Mucosa of stomach (tissue), 1 donor: ENCODE results near the gene PDE5A.
"Not testable (repeated sequence)": the region's sequence is repeated elsewhere in the genome, so short reads cannot be mapped to it uniquely, and the experiment has no call there.

Experiments used
- H3K27me3 ChIP-seq: one replicate; pipeline ENCODE4 v1.7.0; 2013; ENCODE audit warnings: mild to moderate bottlenecking, low read length; ENCODE audit not compliant: control insufficient read depth, insufficient read depth
- H3K36me3 ChIP-seq: one replicate; pipeline ENCODE4 v1.7.0; 2013; ENCODE audit warnings: low read length; ENCODE audit not compliant: control insufficient read depth, insufficient read depth
- H3K4me1 ChIP-seq: one replicate; pipeline ENCODE4 v1.7.0; 2013; ENCODE audit warnings: mild to moderate bottlenecking, low read length; ENCODE audit not compliant: control insufficient read depth, insufficient read depth
- H3K4me3 ChIP-seq: one replicate; pipeline ENCODE4 v1.7.0; 2013; ENCODE audit warnings: low read length
- H3K9ac ChIP-seq: one replicate; pipeline ENCODE4 v1.7.0; 2013; ENCODE audit warnings: mild to moderate bottlenecking, low read length, moderate library complexity
- H3K9me3 ChIP-seq: one replicate; pipeline ENCODE4 v1.7.0; 2013; ENCODE audit warnings: mild to moderate bottlenecking, low read length, moderate library complexity; ENCODE audit not compliant: control insufficient read depth
- donor health status: Pancreatic carcinoma.

Gene PDE5A

DNA sequence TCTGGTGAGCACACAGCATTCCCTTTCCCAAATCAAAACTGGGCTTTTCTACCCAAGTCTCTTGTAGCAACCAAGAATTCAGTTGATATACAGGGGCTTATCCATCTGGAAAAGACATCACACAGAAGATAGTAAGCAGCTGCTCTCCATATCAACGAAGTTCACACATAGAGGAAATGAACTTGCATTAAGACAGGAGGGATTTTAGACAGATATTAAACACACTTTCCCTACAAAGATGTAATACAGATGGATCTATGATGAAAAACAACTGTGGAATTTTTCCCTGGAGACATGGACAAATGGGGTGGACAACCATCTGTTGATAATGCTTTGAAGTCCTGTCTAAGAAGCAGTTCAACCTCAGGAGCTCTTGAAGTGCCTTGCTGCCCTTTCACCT lies 9.8 kb upstream of the PDE5A start:
- no peak overlapping the region for H3K9ac ChIP-seq
- H3K27me3 ChIP-seq: no peaks in the 10 kb centered on the region
- H3K4me1 ChIP-seq: no peaks in the 10 kb centered on the region
- no peaks in the 10 kb centered on the region for H3K9me3 ChIP-seq
- H3K4me3 ChIP-seq: no peak overlapping the region
- no peaks in the 10 kb centered on the region for H3K36me3 ChIP-seq

DNA sequence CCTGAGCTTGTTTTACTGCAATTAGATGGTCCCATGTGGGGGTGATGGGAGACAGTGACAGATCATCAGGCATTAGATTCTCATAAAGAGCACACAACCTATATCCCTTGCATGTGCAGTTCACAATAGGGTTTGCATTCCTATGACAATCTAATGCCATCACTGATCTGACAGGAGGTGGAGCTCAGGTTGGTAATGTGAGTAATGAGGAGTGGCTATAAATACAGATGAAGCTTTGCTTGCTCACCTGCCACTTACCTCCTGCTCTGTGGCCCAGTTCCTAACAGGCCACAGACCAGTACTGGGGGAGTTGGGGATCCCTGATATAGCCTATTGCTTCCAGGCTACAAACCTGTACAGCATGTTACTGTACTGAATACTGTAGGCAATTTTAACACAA lies 8.2 kb upstream of the PDE5A start:
- not testable (repeated sequence) for H3K36me3 ChIP-seq, H3K9me3 ChIP-seq

DNA sequence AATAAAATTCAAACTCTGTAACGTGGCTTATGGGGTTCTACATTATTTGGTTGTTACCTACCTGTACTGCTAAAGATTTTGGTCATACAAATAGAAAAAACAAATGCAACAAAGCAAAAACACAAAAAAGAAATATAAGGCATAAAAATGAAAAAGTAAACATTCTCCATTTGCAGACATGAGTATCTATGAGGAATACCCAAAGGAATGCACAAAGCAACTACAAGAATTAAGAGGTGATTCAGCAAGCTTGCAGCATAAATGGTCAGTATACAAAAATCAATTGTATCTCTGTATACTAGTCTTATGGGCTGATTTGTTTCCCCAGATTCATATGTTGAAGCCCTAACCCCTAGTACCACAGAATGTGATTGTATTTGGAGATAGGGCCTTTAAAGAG lies 3.6 kb upstream of the PDE5A start:
- peaks cover 6% of the 10 kb centered on the region for H3K4me1 ChIP-seq
- no peak overlapping the region for H3K4me3 ChIP-seq
- no peaks in the 10 kb centered on the region for H3K9me3 ChIP-seq
- H3K36me3 ChIP-seq: no peaks in the 10 kb centered on the region
- no peak overlapping the region for H3K9ac ChIP-seq
- no peaks in the 10 kb centered on the region for H3K27me3 ChIP-seq

More for the DNA sequence above, 8.2 kb upstream of the PDE5A start:
- not testable (repeated sequence) for H3K9ac ChIP-seq, H3K27me3 ChIP-seq, H3K4me1 ChIP-seq, H3K4me3 ChIP-seq

DNA sequence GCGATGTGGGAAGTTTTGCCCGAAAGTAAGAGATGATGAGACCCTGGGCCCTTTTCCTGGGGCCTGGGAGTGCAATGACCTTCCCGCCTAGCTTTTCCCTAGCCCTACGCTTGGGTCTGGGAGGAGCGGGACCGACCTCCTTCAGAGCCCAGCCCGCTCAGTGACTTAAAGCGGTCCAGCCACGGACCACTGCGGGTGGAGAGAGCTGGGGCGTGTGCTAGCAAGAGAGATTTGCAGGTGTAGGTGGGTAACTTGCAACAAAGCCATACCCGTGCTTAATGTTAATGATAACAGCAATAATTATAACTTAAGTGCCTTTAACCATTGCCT lies 503 bp upstream of the PDE5A start:
- peaks cover 6% of the 10 kb centered on the region for H3K4me1 ChIP-seq
- H3K9ac ChIP-seq: peak overlapping the region; percentile 72
- H3K4me3 ChIP-seq: peak overlapping the region; percentile 32
- no peaks in the 10 kb centered on the region for H3K27me3 ChIP-seq
- no peaks in the 10 kb centered on the region for H3K36me3 ChIP-seq
- no peaks in the 10 kb centered on the region for H3K9me3 ChIP-seq

DNA sequence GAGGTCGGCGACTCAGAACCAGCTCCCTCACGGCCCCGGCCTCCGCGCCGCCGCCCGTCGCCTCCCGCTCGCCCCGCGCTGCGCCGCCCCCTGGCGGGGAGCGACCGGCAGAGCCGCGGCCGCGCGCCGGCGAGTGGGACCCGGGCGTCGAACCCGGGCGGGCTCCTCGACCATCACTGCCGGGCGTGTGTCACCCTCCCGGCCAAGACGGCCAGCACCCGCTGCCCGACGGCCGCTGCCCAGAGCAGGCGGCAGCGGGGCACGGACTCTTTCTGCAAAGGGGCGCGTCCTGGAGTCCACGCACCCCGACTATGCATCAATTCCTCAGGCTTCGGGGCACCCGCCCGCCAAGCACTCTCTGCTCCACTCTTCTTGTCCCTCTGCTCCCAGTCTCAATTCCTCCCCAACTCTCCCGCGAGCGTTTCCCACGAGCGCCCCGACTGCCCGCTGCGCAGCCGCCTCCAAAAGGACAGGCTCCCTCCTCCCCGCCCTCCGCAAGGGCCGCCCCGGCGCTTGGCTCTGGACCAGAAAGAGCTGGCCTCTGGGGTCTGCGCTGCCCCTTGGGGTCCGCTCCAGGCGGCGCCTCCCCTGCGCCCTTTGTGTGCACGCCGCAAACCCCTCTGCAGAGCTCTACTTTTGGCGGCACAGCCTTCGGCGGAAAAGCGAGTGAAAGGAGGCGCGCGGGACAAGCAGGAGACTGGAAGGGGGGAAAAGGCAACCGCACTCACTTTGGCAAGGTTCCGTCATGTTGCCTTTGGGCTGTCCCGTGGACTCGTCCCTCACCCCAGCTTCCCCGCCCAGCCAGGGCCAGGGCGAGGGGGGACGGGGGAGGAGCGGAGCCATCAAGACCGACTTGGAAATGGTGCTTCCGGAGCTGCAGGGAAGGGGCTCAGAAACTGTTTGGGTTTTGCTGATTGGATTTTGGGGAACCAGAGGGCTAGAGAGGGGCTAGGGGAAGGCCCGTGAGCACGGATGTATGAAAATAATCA lies 1.0 kb downstream of the PDE5A start:
- Histone ChIP-seq H3K4me3 (peak overlapping the region; percentile 47), H3K36me3 (no peaks in the 10 kb centered on the region), H3K9me3 (no peaks in the 10 kb centered on the region), H3K4me1 (peaks cover 6% of the 10 kb centered on the region), H3K9ac (peak overlapping the region; percentile 72), H3K27me3 (no peaks in the 10 kb centered on the region)

DNA sequence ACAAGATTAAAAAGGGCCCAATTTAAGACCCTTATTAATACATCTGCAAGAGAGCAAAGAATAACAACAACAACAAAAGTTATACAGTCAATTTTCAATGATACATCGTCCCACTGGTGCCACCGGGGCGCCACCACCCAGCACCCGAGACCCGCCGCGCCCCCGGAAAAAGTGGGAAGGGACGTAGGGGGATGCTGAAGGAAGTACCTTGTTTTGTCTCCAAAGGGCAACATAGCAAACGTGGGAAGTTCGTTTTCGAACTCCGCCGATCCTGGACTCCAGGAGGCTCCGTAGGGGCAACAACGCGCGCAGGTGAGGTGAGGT lies 1.7 kb downstream of the PDE5A start:
- H3K9ac ChIP-seq: peak overlapping the region; percentile 69
- H3K27me3 ChIP-seq: no peaks in the 10 kb centered on the region
- H3K4me3 ChIP-seq: peak overlapping the region; percentile 32
- peaks cover 6% of the 10 kb centered on the region for H3K4me1 ChIP-seq
- no peaks in the 10 kb centered on the region for H3K9me3 ChIP-seq
- H3K36me3 ChIP-seq: no peaks in the 10 kb centered on the region

DNA sequence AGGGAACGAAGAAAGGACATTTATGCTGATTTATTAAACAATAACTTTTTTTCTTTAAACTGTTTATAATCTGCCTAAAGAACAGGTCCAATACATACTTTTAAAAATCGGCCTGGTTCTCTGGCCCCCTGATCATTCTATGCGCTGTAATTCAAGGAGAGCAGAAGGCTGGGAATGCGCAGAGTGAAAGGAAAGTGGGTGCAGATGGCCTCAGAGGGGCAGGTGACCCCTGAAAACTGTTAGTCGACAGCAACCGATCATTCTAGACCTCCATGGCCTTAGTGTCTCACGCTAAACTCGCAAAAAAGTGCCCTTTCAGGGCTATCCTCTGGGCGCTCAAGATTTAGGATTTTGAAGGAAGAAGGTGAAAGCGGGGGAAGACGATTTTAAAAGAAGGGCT lies 2.2 kb downstream of the PDE5A start:
- peak overlapping the region; percentile 32 for H3K4me3 ChIP-seq
- peak overlapping the region; percentile 69 for H3K9ac ChIP-seq

DNA sequence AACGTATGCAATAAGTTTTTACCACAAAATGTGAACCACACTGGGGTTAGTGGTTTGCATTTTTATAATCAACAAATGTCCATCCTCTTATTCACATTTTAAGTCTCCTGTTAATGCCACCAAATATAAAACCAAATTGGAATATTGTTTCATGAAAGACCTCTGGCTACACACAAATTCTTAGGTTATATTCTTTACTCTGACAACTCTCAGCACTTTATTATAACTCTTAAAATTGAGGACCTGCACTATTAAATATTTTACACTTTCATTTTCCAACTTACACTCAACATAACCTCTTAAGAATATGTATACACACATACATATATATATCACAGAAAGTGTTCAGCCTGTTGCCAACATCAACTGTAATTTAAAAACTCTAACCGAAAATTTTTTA lies 2.8 kb downstream of the PDE5A start:
- H3K9me3 ChIP-seq: no peaks in the 10 kb centered on the region
- no peak overlapping the region for H3K9ac ChIP-seq
- peaks cover 6% of the 10 kb centered on the region for H3K4me1 ChIP-seq
- no peaks in the 10 kb centered on the region for H3K27me3 ChIP-seq
- H3K4me3 ChIP-seq: no peak overlapping the region
- H3K36me3 ChIP-seq: no peaks in the 10 kb centered on the region

More for the DNA sequence above, 2.2 kb downstream of the PDE5A start:
- Histone ChIP-seq H3K9me3 (no peaks in the 10 kb centered on the region), H3K27me3 (no peaks in the 10 kb centered on the region), H3K36me3 (no peaks in the 10 kb centered on the region), H3K4me1 (peaks cover 6% of the 10 kb centered on the region)

DNA sequence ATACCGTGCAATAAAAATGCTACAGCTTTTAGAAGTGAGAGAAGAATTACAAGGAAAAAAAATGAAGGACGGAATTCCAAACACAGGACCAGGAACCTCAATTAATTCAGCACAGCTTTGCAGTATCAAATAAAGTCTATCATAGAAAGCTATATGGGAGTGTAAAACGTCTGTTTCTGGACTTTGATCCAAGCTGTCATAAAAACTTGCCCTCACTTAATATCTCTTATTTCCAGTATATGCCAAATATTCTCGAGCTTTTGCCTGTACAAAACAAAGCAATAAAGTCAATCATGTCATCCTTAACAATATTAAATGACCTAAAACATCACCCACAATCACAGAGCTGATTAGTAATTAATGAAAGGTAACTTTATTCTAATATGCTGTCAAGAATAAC lies 4.2 kb downstream of the PDE5A start:
- Histone ChIP-seq H3K4me1 (peaks cover 4% of the 10 kb centered on the region), H3K9me3 (no peaks in the 10 kb centered on the region), H3K36me3 (no peaks in the 10 kb centered on the region), H3K27me3 (no peaks in the 10 kb centered on the region), H3K9ac (no peak overlapping the region), H3K4me3 (no peak overlapping the region)

DNA sequence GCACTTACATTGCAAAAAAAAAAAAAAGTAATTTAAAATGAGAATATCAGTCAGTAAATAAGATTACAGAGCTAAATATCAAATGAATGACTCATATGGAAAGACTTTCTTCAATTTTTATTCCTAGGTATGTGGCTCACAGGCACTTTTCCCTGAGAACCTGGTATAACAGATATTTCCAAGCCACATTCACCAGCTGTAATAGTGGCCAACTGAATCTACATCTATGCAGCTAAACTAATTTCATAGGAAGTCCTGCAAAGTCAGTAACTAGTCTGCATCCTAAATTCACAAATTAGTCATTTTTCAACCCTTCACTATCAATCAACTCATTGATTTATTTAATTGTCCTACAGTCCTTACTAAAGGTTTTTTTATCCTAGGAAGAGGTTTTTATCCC lies 5.6 kb downstream of the PDE5A start:
- no peaks in the 10 kb centered on the region for H3K36me3 ChIP-seq
- no peak overlapping the region for H3K9ac ChIP-seq
- H3K9me3 ChIP-seq: no peaks in the 10 kb centered on the region
- H3K27me3 ChIP-seq: no peaks in the 10 kb centered on the region
- no peaks in the 10 kb centered on the region for H3K4me1 ChIP-seq
- H3K4me3 ChIP-seq: no peak overlapping the region

DNA sequence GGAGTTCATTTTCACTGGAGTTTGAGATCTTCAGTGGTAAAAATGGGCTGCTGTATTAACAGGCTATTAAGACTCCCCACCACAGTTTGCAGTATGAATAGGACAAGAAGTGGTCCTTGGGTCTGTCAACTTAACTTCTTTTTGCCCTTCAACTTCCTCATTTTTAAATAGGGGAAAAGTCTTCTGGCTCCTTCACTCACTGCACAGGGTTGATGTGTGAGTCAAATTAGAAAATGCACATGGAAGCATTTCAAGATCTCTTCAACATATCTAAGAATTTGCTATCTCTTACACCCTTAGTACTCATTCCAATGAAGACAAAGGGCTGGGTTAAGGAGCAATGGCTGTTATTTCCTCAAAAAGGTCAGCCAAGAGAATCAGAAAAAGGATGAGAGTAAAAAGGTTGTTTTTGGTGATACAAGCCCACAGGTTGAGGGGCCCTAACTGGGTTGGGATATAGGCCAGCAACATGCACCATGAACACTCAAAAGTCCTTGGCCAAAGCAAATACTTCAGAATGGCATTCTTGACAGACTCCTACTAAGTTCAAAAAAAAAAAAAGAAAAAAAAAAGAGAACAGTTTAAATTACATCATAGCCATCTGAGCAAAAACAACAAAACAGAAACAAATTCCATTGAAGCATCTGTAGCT lies 13.4 kb downstream of the PDE5A start:
- no peak overlapping the region for H3K4me3 ChIP-seq
- no peak overlapping the region for H3K9ac ChIP-seq
- H3K36me3 ChIP-seq: no peaks in the 10 kb centered on the region
- H3K4me1 ChIP-seq: no peaks in the 10 kb centered on the region
- no peaks in the 10 kb centered on the region for H3K27me3 ChIP-seq
- no peaks in the 10 kb centered on the region for H3K9me3 ChIP-seq

DNA sequence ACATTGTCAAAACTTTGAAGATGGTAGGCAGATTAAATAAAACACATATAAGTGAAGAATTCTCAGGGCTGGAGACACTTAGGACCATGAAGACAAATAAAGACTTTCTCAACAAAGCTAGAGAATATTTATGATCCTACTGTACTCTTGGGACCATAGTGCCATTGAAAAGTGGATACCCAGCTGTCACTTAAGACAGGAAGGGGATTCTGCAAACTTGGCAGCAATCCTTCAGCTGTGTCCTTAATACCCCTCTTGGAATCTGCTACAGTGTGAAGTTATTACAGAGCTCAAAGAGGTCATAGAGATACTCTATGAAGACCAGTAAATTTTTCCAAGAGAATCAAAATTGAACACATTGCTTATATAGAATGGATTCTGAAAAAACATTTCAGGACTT lies 24.3 kb downstream of the PDE5A start:
- Histone ChIP-seq H3K27me3 (no peaks in the 10 kb centered on the region), H3K9ac (no peak overlapping the region), H3K9me3 (no peaks in the 10 kb centered on the region), H3K4me1 (no peaks in the 10 kb centered on the region), H3K4me3 (no peak overlapping the region), H3K36me3 (no peaks in the 10 kb centered on the region)
